Activated CD4-positive, alpha-beta T cell treated with anti-CD3 and anti-CD28 coated beads, Interleukin-2, amount 50 U/mL, for 24 hours (primary cell): ENCODE data around the gene SFI1.

Source experiments
- DNase-seq, 2 donors: peaks; one replicate each; pipeline ENCODE4 v3.0.0-alpha.2; 2020; ENCODE audit warnings: low read depth in 1 of 2, low spot score in 1 of 2

The SFI1 gene

DNA sequence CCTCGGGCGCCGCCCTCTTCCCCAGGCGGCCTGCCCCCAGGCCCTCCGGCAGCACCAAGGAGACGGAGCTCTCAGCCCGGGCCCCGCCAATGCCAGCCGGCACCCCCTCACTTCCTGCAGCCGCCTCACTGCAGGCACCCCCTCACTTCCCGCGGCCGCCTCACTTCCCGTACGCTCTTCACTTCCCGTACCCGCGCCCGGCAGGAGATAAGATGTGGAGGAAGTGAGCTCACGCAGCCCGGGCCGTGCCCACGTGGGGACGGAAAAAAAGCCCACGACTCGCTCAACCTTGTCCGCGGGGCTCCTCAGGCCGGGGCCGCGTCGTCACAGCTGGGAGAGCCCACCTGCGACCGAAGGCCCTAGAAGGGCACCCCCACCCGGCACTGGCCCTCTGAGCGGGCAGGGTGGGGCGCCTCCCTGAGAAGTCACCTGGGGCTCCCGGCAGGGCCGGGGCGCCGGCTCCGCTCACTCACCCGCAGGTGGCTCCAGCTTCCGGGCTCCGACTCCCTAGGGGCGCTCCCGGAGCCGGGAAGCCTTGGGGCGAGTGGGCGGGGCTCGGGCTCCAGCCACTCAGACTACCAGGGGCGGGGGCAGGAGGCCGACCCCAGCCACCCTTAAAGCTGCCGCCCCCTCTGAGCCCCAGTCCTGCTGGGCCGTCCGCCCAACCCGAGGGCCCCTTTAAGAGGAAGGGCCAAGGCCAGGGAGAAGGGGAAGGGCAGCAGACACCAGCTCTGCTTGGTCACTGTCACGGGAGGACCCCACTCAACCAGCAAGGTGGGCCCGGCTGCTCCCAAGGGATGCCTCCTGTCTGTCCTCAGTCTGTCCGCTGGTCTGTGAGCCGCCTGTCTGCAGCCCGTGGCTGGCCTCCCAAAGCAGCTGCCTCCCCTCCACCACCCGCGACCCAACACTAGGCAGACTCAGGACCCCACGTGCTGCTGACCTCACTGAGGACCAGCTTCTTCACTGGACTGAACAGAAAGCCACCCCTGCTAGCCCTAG lies 134.3 kb downstream of the SFI1 start:
- DNase-seq = peak; percentile 67 to 79

DNA sequence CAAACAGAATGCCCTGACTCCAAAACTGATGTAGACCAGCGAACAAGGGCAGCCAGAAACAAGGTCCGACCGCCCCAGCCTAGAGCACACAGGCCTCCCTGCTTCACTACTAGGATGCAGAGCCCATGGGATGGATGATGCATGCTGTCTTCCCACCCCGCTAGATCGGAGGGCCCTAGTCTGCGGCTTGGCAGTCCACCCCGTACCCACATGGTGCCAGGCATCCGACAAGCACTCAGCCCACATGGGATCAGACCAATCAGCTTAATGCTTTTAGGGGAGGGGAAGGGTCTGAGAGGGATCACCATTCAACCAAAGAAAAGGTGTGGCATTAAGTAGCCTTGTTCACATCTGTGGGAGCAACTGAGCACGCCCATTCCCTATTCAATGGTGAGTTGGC lies 135.1 kb downstream of the SFI1 start:
- DNase-seq = no peak

DNA sequence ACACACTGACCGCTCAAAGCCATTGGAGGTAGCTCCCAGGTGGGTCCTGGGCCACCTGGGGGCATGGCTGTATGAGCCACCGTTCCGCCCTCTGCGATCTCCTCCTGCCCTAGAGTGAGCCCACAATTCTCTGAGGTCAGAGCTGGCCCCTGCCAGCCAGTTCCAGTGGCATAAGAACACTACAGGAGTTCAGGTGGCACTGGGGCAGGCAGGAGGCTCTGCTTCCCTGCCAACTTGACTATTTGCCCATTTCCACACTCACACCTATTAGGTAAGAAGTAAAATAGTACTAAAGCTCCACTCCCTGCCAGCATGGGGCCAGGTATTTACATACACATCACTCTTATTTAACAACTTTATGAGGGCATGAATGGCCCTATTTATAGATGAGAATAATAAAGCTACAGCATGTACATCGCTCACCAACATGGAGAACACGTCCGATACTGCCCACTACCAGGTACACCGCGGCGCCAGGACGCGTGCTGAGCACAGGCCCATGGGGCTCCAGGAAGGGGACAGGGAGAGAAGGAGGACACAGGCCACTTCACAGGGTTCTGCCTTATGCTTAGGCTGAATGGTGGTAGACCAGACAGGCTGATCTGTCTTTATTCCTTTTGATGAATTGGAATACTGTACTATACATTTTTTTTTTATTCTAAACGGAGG lies 139.4 kb downstream of the SFI1 start:
- DNase-seq = no peak

DNA sequence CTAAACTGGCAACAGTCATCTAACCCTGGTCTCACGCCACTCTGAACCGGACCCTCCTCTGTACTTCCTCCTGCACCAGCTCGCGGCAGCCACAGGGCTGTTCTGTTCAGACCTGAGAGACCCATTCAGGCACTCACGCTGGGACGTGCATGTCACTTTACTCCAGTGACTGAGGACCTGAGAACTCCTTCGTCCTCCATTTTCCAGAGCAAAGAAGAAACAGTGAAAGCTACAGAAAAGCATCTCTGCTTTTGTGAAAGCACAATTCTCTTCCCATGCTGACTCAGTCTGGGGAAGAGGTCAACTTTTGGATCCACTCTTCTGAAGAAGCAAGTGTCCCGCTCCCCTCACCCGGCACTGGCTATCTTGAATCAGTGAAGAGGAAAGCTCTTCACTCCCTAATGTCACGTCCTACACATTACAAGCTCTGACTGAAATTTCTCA lies 141.1 kb downstream of the SFI1 start:
- DNase-seq = no peak

DNA sequence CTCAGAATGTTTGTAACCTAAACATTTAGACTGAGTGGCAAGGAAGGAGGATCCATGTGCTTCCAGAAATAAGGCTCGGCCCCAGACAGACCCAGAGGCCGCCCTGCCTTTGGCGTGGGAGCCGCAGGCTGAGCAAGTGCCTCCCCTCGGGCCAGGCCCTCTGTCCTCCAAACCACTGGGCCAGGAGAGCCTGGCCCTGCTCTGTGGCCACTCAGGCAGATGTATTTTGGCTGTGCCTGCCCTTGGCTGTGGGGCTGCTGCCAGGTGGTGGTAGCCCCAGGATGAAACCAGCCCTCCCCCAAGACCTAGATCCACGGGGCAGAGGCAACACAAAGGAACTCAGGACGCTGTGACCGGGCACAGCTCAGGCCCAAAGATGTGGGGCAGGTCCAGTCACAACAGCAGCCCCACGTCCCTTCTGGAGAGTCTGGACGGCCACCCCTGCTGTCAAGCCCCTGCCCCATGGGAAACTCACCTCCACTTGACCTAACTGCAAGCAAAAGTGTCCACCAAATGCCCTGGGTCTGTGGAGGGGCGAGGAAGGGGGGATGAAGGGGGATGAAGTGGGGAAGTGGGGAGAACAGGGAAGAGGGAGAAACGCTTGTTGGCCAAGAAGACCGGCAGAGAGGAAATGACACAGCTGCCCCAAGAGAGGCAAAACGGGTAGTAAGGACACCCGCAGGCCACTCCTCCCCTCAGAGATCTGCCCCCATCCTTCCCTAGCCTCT lies 141.7 kb downstream of the SFI1 start:
- DNase-seq = no peak

DNA sequence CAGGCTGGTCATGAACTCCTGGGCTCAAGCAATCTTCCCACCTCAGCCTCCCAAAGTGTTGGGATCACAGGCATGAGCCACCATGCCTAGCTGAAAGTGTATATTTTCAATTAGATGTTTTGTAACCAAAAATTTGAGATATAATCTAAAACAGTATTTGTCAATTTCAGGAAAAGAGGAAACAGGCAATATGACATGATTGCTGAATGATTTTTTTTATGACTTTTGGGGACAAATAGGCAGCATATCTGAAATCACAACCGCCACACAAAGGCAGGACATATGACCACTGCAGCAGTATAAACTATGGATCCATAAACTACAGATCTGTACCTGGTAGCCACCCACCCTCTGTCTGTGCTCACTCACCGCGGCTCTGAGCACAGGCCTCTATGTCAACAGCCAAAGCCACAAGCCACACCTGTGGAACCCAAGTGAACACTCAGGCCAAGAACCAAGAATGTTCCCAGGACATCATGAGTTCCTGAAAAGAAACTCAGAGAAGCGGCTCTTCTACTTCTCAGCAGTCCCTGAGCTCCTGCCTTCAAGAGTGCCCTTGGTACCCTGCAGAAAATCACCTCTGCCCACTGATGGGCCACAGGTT lies 143.2 kb downstream of the SFI1 start:
- DNase-seq = no peak

DNA sequence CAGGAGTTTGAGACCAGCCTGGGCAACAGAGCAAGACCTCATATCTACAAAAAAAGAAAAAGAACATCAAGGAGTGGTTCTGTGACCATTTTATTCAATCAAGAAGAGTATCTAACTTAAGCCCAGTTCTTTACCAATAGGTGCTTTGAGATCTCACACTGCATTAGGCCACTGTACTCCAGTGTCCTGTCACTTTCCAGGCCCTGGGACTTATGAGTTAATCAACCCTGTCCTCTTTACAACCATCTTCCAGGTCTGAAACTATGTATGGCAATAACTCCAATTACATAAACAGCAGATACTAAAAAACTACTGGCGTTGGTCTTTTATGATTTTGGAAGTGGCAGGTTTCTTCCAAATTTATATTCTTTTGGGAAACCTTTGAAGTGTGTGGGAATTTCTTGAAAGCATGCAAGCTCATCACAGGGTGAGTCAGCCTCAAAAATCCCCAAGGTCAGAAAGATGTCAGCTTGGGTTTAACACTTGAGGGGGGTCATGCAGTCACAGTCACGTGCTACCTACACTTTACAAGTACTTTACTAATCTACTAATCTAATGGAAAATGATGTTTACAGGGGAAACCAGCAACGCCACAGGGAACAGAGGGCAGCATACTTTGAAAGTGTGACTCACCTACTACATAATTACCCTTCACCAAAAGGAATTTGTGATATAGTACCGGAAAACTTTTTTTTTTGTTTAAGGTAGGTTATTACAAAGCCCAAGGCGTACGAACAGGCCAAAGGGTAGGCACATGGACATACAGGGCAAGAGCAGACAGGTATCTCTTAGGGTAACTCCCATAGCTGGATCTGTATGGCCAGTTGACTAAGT lies 150.1 kb downstream of the SFI1 start:
- peak in 1 of 2 donors; percentile 55 for DNase-seq

DNA sequence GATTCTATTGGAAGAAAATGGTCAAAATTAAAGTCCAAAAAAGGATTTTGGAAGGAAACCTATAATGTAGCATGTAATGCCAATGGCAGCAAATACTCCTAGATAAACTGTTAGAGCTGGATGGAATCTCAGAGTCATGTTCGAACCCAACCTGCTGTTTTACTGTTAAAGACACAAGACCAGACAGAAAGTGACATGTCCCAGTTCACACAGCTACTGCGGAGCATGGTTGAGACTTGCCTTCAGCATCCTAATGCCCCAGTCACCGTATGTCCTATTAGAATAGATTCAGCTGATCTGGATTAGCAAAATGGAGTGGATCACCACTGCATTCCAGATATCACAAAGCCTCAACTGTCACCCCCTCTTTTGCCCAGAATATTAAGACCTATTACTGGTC lies 150.7 kb downstream of the SFI1 start:
- no peak for DNase-seq

DNA sequence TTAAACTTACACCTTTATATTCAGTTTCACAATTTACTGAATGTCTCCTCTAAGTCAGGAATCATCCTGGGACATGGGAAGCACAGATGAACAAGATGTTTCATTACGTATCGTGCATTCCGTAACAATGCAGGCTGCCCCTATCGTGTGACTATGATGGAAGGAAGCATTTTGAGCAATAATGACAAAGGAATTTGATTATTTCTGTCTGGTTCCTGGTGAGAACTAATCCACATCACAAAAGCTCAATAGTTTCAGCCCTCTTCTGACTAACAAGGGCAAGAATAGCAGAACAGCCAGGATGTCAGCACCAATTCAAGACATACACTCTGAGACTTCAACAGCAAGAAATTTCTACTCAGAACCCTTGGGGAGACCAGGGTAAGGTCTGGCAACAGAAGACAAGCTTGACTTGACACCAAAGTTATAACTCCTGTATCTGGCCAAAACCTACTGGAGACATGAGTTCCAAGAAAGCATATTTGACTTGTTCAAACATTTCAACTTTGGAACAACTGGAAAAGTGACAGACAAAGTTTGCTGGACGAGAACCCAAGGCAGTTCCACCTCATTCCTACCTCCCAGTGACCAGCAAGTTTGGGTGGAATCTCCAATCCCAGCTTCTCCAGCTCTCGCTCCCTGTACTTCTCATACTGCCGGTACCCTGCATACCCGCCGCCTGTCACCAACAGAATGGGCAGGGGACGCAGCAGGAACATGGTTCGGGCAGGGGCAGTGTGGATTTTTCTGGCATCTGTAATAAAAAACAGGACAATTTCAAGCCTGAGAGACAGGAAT lies 151.4 kb downstream of the SFI1 start:
- DNase-seq = no peak

DNA sequence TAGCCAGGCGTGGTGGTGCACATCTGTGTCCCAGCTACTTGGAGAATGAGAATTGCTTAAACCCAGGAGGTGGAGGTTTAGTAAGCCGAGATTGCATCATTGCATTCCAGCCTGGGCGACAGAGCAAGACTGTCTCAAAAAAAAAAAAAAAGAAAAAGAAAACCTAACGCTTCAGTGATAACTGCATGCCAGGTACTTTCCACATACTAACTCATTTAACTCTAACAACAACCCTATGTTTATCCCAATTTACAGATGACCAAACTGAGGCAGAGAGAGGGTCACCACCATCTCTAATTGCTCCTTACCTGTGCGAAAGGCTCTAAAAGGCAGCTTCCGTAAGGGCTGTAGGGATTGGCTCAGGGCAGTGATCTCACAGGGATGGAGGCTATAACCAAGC lies 154.1 kb downstream of the SFI1 start:
- DNase-seq = no peak

DNA sequence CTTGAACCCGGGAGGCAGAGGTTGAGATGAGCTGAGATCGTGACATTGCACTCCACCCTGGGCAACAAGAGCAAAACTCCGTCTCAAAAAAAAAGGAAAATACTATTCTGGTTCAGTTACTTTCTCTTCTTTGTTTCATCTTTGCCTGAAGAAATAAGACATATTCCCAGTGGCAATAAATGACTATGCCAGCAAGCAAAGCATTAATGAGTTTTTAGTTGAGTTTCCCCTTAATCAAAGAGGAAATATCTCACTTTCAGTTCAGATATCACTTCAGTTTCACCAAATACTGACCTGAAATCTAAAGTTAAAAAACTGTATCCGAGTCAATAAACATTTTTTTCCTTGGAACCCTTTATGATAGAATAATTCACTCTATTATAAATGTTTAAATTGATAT lies 155.3 kb downstream of the SFI1 start:
- no peak for DNase-seq

DNA sequence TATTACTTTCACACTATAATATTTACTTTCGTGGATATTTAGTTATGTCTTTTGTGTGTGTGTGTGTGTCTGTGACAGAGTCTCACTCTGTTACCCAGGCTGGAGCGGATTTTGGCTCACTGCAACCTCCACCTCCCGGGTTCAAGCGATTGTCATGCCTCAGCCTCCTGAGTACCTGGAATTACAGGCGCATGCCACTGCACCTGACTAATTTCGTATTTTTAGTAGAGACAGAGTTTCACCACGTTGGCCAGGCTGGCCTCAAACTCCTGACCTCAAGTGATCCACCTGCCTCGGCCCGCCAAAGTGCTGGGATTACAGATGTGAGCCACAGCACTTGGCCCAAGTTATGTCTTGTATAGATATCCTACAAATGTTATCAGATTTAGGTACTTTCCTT lies 155.8 kb downstream of the SFI1 start:
- no peak for DNase-seq

DNA sequence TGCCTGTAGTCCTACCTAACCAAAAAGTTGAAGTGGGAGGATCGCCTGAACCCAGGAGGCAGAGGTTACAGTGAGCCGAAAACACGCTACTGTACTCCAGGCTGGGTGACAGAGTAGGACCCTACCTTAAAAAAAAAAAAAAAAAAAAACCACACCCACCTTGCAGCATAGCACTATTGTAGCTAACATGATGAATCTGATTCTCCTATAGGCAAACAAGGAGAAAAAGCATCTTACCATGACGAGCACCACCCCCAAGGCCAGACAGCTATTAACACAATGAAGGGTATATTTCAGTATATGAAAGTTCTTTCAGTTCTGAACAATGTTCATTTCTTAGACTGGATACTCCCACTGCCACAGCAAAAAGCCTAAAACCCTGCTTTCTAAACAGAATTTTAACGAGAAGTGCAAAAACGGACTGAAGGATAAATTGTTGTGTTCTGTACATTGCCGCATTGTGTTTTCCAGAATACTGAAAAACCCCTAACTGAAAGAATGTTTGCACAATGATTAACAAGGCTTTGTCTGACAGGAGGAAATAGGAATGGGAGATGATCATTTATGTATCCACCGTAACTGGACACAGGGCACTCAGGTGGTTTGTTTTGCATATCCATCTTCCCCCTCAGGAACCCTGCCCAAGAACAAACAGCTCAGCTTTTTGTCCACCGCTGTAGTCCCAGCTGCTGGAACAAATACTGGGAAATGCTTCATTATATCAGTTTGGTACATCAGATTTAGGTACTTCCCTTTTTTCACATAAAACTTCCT lies 156.8 kb downstream of the SFI1 start:
- DNase-seq = no peak

DNA sequence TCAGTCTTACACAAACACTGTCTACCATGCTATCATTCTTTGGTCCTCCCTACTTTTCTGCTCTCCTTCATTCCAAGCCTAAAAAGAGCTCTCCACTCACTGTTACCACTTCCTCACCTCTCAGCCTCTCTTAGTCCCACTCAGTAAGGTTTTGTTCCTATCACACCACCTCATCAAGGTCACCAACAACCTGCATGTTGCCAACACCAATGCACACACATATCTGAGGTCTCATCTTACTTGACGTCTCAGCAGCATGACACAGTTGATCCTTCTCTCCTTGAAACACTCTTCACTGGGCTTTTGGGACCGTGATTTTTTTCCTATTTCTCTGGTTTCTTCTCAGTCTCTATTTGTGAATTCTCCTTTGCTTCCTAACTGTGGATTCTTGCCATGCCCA lies 157.6 kb downstream of the SFI1 start:
- DNase-seq = no peak

DNA sequence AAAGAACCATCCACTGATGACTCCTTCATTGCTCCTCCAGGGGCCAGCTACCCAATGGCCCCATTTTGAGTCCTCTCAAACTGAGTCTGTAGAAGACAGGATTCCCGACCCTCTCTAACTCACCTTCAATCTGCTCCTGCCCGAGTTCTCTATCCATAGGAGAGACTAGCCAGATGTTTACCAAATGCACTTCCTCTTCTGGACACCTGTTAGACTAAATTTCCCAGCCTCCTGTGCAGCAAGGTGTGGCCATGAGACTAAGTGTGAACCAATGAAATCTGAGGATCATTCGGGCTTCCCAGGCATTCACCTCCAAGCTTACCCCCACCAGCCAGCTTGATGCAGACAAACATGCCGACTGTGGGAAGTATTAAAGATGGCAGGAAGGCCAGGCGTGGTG lies 158.1 kb downstream of the SFI1 start:
- DNase-seq = no peak

DNA sequence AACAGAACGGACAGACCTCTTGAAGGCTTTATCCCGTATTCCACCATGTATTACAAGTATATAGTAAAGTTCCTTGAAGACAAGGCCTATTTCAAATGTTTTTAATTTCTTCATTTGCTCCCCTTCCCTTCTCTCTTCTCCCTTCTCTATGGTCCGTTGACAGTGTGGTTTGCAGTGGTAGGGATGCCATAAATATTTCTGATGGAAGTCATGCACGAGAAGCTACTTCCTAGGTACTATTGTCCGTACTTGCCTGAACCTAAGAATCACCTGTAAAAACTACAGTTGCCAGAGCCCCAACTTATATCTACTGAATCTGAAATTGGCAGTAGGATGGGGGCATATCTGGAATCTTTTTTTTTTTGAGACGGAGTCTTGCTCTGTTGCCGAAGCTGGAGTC lies 162.9 kb downstream of the SFI1 start:
- no peak for DNase-seq

DNA sequence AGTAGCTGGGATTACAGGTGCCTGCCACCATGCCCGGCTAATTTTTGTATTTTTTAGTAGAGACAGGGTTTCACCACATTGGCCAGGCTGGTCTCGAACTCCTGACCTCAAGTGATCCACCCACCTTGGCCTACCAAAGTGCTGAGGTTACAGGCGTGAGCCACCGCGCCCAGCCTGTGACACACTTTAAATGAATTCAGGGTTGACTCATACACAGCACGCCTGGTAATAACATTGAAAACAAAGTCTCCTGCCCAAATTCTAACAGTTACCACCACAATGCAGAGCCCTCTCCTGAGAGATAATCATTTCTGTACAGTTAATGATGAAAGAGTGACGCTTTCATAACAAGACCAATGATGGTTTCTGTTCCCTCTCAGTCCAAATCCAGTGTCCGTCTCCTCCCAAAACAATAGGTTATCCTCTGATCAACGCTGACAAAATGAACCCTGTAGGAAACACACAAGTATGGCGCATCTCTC lies 164.6 kb downstream of the SFI1 start:
- peak in 1 of 2 donors; percentile 24 for DNase-seq

DNA sequence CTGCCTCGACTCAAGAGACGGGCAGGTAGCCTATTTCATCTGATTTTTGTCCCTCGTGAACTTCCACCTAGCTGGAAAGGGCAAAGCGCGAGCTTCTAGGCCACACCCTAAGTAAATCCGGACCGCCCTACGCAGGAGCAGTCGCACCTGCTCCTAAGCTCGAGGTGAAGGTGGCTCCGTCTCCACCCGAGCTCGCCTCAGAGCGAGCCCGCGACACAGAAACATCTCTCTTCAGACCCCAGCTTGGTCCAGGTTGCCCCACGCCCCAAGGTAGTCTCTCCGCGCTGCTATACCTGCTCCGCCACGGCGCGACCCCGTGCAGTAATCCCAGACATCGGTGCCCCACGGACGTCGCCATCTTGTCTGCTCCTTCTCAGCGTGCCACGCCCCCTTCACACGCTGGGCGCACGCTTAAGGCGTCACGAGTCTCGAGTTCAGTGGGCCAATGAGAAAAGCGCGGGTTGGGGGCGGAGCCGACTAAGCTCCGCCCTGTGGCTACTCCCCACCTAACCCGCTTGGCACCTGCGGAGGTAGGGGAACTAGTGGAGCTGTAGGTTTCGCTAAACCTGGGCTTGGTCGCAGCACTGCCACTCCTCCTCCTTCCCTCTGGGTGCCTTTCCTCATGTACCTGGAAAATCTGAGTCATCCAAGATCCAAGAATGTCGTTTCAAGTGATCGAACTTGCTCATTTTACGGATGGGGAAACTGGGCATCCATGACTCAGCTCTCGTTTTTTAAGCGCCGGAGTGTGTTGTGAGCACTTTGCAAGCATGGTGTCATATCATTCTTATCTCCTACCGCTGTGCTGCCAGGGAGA lies 165.7 kb downstream of the SFI1 start, which contains the start of gene PISD:
Gene PISD, minus strand, starts transcription at position 365 of the 817 bp plus-strand sequence. Its CDS starts 7 bp downstream, at position 358.
- DNase-seq = peak; percentile 93
